Measurements from ENCODE around the gene SNX11. TPM values are rescaled to one million over a fixed set of nuclear protein-coding genes. Genes with fewer than 3 reads are reported as not detected.
"Not testable (repeated sequence)": the region's sequence is repeated elsewhere in the genome, so short reads cannot be mapped to it uniquely, and the experiment has no call there.

The SNX11 gene
- polyA plus RNA-seq, 1 donor from 2014 or later: 29.0 TPM

DNA sequence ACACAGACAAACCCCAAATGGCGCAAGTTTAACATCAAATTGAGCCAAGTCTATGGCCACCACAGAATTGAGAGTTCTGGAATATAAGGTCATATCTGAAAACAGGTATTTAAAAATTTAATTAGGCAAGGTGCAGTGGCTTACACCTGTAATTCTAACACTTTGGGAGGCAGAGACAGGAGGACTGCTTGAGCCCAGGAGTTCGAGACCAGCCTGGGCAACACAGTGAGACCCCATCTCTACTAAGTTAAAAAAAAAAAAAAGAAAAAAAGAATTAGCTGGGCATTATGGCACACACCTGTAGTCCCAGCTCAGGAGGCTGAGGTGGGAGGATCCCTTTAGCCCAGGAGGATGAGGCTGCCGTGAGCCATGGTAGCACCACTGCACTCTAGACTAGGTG lies 40.3 kb upstream of the SNX11 start:
- no peak overlapping the region for H3K4me3 ChIP-seq (ENCODE audit: low read length)
- no peaks in the 10 kb centered on the region for H3F3A ChIP-seq (ENCODE audit: insufficient read depth, low read length, poor library complexity, severe bottlenecking)
- no peak overlapping the region for H2AFZ ChIP-seq (ENCODE audit: low read depth, low read length)
- H3K9me3 ChIP-seq (ENCODE audit: low read length): no peaks in the 10 kb centered on the region
- H3K9ac ChIP-seq (ENCODE audit: low read length): no peak overlapping the region
- no peaks in the 10 kb centered on the region for H4K20me1 ChIP-seq (ENCODE audit: insufficient read depth)
- peaks cover 4% of the 10 kb centered on the region for H3K79me2 ChIP-seq (replicated peaks; ENCODE audit: insufficient read depth, low read length)
- H3K9me2 ChIP-seq (ENCODE audit: insufficient read depth, low read length): no peaks in the 10 kb centered on the region
- no peaks in the 10 kb centered on the region for H3K27me3 ChIP-seq (ENCODE audit: insufficient read depth, low read depth, low read length)
- H3K27ac ChIP-seq (ENCODE audit: low read length): no peak overlapping the region
- no peak overlapping the region for H3K4me2 ChIP-seq (ENCODE audit: low read length)
- H3K36me3 ChIP-seq (ENCODE audit: insufficient read depth, low read length): no peaks in the 10 kb centered on the region
- TF ChIP-seq MXI1 (conservative IDR thresholded peaks at IDR 0.05; ENCODE audit: poor library complexity, severe bottlenecking) (no peak), EZH2 (IDR thresholded peaks at IDR 0.05; ENCODE audit: borderline replicate concordance, insufficient read depth, low read length, poor library complexity, severe bottlenecking) (no peak), RAD21 (conservative IDR thresholded peaks at IDR 0.05) (no peak), EP300 (conservative IDR thresholded peaks at IDR 0.05; ENCODE audit: poor library complexity, severe bottlenecking) (no peak), SMC3 (conservative IDR thresholded peaks at IDR 0.05; ENCODE audit: poor library complexity) (no peak), POLR2AphosphoS5 (IDR thresholded peaks at IDR 0.05) (no peak), TAF1 (IDR thresholded peaks at IDR 0.05; ENCODE audit: low read depth) (no peak)
- TF ChIP-seq, protein P1, sequence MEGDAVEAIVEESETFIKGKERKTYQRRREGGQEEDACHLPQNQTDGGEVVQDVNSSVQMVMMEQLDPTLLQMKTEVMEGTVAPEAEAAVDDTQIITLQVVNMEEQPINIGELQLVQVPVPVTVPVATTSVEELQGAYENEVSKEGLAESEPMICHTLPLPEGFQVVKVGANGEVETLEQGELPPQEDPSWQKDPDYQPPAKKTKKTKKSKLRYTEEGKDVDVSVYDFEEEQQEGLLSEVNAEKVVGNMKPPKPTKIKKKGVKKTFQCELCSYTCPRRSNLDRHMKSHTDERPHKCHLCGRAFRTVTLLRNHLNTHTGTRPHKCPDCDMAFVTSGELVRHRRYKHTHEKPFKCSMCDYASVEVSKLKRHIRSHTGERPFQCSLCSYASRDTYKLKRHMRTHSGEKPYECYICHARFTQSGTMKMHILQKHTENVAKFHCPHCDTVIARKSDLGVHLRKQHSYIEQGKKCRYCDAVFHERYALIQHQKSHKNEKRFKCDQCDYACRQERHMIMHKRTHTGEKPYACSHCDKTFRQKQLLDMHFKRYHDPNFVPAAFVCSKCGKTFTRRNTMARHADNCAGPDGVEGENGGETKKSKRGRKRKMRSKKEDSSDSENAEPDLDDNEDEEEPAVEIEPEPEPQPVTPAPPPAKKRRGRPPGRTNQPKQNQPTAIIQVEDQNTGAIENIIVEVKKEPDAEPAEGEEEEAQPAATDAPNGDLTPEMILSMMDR (IDR thresholded peaks at IDR 0.05; ENCODE audit: poor library complexity, severe bottlenecking): no peak
- TF ChIP-seq, protein P2, sequence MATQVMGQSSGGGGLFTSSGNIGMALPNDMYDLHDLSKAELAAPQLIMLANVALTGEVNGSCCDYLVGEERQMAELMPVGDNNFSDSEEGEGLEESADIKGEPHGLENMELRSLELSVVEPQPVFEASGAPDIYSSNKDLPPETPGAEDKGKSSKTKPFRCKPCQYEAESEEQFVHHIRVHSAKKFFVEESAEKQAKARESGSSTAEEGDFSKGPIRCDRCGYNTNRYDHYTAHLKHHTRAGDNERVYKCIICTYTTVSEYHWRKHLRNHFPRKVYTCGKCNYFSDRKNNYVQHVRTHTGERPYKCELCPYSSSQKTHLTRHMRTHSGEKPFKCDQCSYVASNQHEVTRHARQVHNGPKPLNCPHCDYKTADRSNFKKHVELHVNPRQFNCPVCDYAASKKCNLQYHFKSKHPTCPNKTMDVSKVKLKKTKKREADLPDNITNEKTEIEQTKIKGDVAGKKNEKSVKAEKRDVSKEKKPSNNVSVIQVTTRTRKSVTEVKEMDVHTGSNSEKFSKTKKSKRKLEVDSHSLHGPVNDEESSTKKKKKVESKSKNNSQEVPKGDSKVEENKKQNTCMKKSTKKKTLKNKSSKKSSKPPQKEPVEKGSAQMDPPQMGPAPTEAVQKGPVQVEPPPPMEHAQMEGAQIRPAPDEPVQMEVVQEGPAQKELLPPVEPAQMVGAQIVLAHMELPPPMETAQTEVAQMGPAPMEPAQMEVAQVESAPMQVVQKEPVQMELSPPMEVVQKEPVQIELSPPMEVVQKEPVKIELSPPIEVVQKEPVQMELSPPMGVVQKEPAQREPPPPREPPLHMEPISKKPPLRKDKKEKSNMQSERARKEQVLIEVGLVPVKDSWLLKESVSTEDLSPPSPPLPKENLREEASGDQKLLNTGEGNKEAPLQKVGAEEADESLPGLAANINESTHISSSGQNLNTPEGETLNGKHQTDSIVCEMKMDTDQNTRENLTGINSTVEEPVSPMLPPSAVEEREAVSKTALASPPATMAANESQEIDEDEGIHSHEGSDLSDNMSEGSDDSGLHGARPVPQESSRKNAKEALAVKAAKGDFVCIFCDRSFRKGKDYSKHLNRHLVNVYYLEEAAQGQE (IDR thresholded peaks at IDR 0.05; ENCODE audit: borderline replicate concordance): no peak

DNA sequence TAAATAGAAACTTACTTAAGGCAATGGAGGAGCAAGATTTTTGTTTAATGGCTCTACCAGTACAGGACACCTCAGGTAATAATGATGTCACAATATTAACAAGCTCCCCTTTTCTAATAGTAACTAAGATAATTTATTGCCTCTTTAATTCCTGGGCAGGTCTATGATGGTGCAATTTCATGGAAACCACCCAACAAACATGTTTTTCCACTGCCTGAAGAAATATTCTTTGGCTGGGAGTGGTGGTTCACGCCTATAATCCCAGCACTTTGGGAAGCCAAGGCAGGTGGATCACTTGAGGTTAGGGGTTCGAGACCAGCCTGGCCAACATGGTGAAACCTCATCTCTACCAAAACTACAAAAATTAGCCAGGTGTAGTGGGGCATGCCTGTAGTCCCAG lies 39.8 kb upstream of the SNX11 start:
- not testable (repeated sequence) for H3K27me3 ChIP-seq (ENCODE audit: insufficient read depth, low read depth, low read length); H3K9me2 ChIP-seq (ENCODE audit: insufficient read depth, low read length); H2AFZ ChIP-seq (ENCODE audit: low read depth, low read length); H3K79me2 ChIP-seq (replicated peaks; ENCODE audit: insufficient read depth, low read length); H3K9ac ChIP-seq (ENCODE audit: low read length); H3K36me3 ChIP-seq (ENCODE audit: insufficient read depth, low read length); H3K9me3 ChIP-seq (ENCODE audit: low read length); H3K4me3 ChIP-seq (ENCODE audit: low read length); H3F3A ChIP-seq (ENCODE audit: insufficient read depth, low read length, poor library complexity, severe bottlenecking); H3K4me2 ChIP-seq (ENCODE audit: low read length); H4K20me1 ChIP-seq (ENCODE audit: insufficient read depth); H3K27ac ChIP-seq (ENCODE audit: low read length)

DNA sequence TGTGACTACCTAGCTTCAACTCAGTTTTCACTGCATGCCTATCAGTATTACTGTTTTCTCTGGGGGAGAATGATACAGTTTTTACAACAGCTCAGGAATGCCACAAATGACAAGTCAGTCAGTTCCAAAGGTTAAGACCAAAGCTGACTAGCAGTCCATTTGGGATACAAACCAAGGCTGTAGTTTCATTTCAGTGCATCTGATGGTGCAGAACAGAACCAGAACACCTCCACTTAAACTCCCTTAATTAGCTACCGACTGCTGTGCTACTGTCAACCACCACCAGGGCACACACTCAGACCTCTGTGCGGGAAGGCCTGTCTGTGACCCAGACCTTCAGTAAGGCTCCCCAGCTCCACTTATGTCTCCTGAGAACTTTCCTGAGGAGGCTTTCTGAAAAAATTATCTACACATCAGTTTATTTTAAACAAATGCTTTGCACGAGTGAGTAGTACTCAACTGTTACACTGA lies 39.0 kb upstream of the SNX11 start:
- no peak for TF ChIP-seq POLR2AphosphoS5 (IDR thresholded peaks at IDR 0.05)
- TF ChIP-seq, protein P1 (IDR thresholded peaks at IDR 0.05; ENCODE audit: poor library complexity, severe bottlenecking): peak; percentile 19
- no peaks in the 10 kb centered on the region for H3F3A ChIP-seq (ENCODE audit: insufficient read depth, low read length, poor library complexity, severe bottlenecking)
- H4K20me1 ChIP-seq (ENCODE audit: insufficient read depth): no peaks in the 10 kb centered on the region
- no peak overlapping the region for H2AFZ ChIP-seq (ENCODE audit: low read depth, low read length)
- H3K9me3 ChIP-seq (ENCODE audit: low read length): no peaks in the 10 kb centered on the region
- no peaks in the 10 kb centered on the region for H3K36me3 ChIP-seq (ENCODE audit: insufficient read depth, low read length)
- no peaks in the 10 kb centered on the region for H3K9me2 ChIP-seq (ENCODE audit: insufficient read depth, low read length)
- no peak overlapping the region for H3K4me3 ChIP-seq (ENCODE audit: low read length)
- H3K4me2 ChIP-seq (ENCODE audit: low read length): no peak overlapping the region
- no peak overlapping the region for H3K27ac ChIP-seq (ENCODE audit: low read length)
- no peaks in the 10 kb centered on the region for H3K27me3 ChIP-seq (ENCODE audit: insufficient read depth, low read depth, low read length)
- H3K9ac ChIP-seq (ENCODE audit: low read length): no peak overlapping the region
- H3K79me2 ChIP-seq (replicated peaks; ENCODE audit: insufficient read depth, low read length): peaks cover 4% of the 10 kb centered on the region

Measured in neural cell (in vitro differentiated cells).